RWPE2 (cell line): ENCODE measurements around the gene RHOF.

Experiments used
- ATAC-seq: fragments of 200-7000 bp; cut with Tn5 transposase; 3 replicates; pipeline ENCODE4 v1.9.1; 2021; ENCODE audit warnings: low read depth
- DNase-seq: peaks from one replicate; pipeline ENCODE4 v3.0.0-alpha.2; 2020; ENCODE audit warnings: low spot score
- H3K27ac ChIP-seq: fragments of 450-650 bp; 2 replicates; pipeline ENCODE4 v1.5.1; 2017; ENCODE audit warnings: mild to moderate bottlenecking; ENCODE audit not compliant: poor library complexity, severe bottlenecking
- H3K27me3 ChIP-seq: fragments of 250-450 bp; sonication (Bioruptor Pico); 2 replicates; pipeline ENCODE4 v1.5.1; 2021; ENCODE audit warnings: mild to moderate bottlenecking, moderate library complexity; ENCODE audit not compliant: insufficient read depth, poor library complexity, severe bottlenecking
- H3K36me3 ChIP-seq: fragments of 250-450 bp; sonication (Bioruptor Pico); 2 replicates; pipeline ENCODE4 v1.5.1; 2020; ENCODE audit warnings: low read depth, mild to moderate bottlenecking, moderate library complexity
- H3K4me1 ChIP-seq: fragments of 250-450 bp; sonication (Bioruptor Pico); 2 replicates; pipeline ENCODE4 v1.5.1; 2021; ENCODE audit warnings: mild to moderate bottlenecking, moderate library complexity; ENCODE audit not compliant: insufficient read depth, poor library complexity, severe bottlenecking
- H3K4me3 ChIP-seq: fragments of 250-450 bp; sonication (Bioruptor Pico); 2 replicates; pipeline ENCODE4 v1.5.1; 2021; ENCODE audit warnings: mild to moderate bottlenecking, moderate library complexity; ENCODE audit not compliant: severe bottlenecking
- H3K9me3 ChIP-seq: fragments of 250-450 bp; sonication (Bioruptor Pico); 2 replicates; pipeline ENCODE4 v1.5.1; 2021; ENCODE audit warnings: mild to moderate bottlenecking, moderate library complexity; ENCODE audit not compliant: severe bottlenecking
- CTCF ChIP-seq: fragments of 450-650 bp; IDR thresholded peaks from one replicate; pipeline ENCODE4 v1.5.1; 2017; ENCODE audit warnings: mild to moderate bottlenecking, moderate library complexity; ENCODE audit not compliant: poor library complexity, severe bottlenecking

RHOF gene

DNA sequence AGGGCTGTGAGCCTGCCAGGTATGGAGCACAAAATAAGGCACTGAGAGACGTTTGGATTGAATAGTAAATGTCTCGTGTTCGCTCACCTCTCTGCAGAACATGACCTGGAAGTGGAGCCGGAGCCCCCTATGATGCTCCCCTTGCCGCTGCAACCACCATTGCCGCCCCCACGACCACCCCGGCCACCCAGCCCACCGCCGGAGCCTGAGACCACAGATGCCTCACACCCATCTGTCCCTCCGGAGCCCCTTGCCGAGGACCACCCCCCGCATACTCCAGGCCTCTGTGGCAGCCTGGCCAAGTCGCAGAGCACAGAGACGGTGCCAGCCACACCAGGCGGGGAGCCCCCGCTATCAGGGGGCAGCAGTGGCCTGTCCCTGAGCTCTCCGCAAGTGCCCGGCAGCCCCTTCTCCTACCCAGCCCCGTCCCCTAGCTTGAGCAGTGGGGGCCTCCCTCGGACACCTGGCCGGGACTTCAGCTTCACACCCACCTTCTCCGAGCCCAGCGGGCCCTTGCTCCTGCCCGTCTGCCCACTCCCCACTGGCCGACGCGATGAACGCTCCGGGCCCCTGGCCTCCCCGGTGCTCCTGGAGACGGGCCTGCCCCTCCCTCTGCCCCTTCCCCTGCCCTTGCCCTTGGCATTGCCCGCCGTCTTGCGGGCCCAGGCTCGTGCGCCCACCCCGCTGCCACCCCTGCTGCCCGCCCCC, 29.1 kb upstream of the RHOF start:
- peaks cover 53% of the 10 kb centered on the region for H3K36me3 ChIP-seq
- ATAC-seq = no peak
- H3K9me3 ChIP-seq = no peaks in the 10 kb centered on the region

DNA sequence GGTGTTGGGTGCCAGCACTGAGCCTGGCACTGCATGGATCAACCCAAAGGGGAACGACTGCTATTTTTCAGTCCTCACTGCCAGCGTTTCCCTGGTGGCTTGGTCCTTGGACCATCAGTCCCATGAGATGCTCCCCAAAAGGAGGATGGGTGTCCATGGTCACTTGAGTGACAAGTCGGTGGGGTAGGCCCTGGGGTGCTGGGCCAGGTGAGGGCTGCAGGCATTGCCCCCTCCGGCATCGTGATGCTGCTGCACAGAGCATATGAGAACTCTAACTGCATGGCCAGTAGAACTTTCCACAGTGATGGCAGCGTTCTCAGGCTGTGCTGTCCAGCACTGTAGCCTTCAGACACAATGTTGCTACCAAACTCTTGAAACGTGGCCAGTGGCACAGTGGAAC, 26.6 kb upstream of the RHOF start:
- no peak for TF ChIP-seq CTCF
- no peak for ATAC-seq
- no peak overlapping the region for H3K27ac ChIP-seq
- DNase-seq = no peak
- H3K9me3 ChIP-seq = no peaks in the 10 kb centered on the region
- no peaks in the 10 kb centered on the region for H3K4me1 ChIP-seq
- H3K36me3 ChIP-seq = peaks cover 57% of the 10 kb centered on the region
- H3K27me3 ChIP-seq = no peaks in the 10 kb centered on the region
- no peak overlapping the region for H3K4me3 ChIP-seq

More for the DNA sequence above, 29.1 kb upstream of the RHOF start:
- peak; percentile 55 for DNase-seq
- Histone ChIP-seq H3K27ac (no peak overlapping the region), H3K27me3 (no peaks in the 10 kb centered on the region), H3K4me3 (no peak overlapping the region), H3K4me1 (no peaks in the 10 kb centered on the region)
- TF ChIP-seq CTCF = no peak

- ATAC-seq (no peak), DNase-seq (peak; percentile 58)
- Histone ChIP-seq H3K9me3 (no peaks in the 10 kb centered on the region), H3K36me3 (peaks cover 64% of the 10 kb centered on the region), H3K4me3 (no peak overlapping the region), H3K4me1 (no peaks in the 10 kb centered on the region), H3K27ac (no peak overlapping the region), H3K27me3 (no peaks in the 10 kb centered on the region)
- TF ChIP-seq CTCF = no peak
These were observed 25.9 kb upstream of the RHOF start for GRCh38 chr12:121819212-121819949.

GRCh38 chr12:121817648-121818043, 24.2 kb upstream of the RHOF start:
- no peaks in the 10 kb centered on the region for H3K9me3 ChIP-seq
- H3K4me1 ChIP-seq = peaks cover 9% of the 10 kb centered on the region
- ATAC-seq = no peak
- peaks cover 71% of the 10 kb centered on the region for H3K36me3 ChIP-seq
- H3K27me3 ChIP-seq = no peaks in the 10 kb centered on the region
- H3K27ac ChIP-seq = no peak overlapping the region
- no peak overlapping the region for H3K4me3 ChIP-seq
- no peak for DNase-seq
- no peak for TF ChIP-seq CTCF
